GM18951 (cell line): Measurements from ENCODE around the gene SLC43A2.

Experiments
- POLR2A ChIP-seq: IDR thresholded peaks from 4 replicates; pipeline ENCODE4 v1.6.1; 2011; ENCODE audit warnings: mild to moderate bottlenecking; ENCODE audit not compliant: insufficient read length, insufficient read depth; ENCODE audit errors: extremely low read depth
- in situ Hi-C: fragments of 300-500 bp; cut with MboI; formaldehyde crosslinking; loops from one replicate; pipeline ENCODE4 v1.12.0; 2022; ENCODE audit warnings: low sequenced_read_pairs, mixed read lengths, inconsistent platforms; ENCODE audit not compliant: unreplicated experiment

The SLC43A2 gene

GRCh38 chr17:1625581-1625980 lies 3.1 kb downstream of the SLC43A2 start:
- in situ Hi-C loops = loop anchor here (5.0 kb wide), 1 partner anchor 33 kb away; no protein-coding TSS in a partner anchor
- no peak for TF ChIP-seq POLR2A

GRCh38 chr17:1625053-1625452 lies 3.6 kb downstream of the SLC43A2 start:
- TF ChIP-seq POLR2A = no peak
- in situ Hi-C loops = loop anchor here (5.0 kb wide), 1 partner anchor 33 kb away; no protein-coding TSS in a partner anchor

- in situ Hi-C loops = loop anchor here (5.0 kb wide), 1 partner anchor 32 kb away; no protein-coding TSS in a partner anchor
- TF ChIP-seq POLR2A = no peak
These were observed 4.0 kb downstream of the SLC43A2 start for GRCh38 chr17:1624650-1625049.

GRCh38 chr17:1623057-1623630 lies 5.5 kb downstream of the SLC43A2 start:
- TF ChIP-seq POLR2A = no peak

GRCh38 chr17:1621273-1621954 lies 7.2 kb downstream of the SLC43A2 start:
- TF ChIP-seq POLR2A = no peak
- in situ Hi-C loops = no loop called here

More at GRCh38 chr17:1623057-1623630, 5.5 kb downstream of the SLC43A2 start:
- in situ Hi-C loops = no loop called here

- TF ChIP-seq POLR2A = no peak
- in situ Hi-C loops = no loop called here
These were observed 8.1 kb downstream of the SLC43A2 start for GRCh38 chr17:1620486-1620885.

- in situ Hi-C loops = no loop called here
These were observed 10.9 kb downstream of the SLC43A2 start for GRCh38 chr17:1617620-1618174.

GRCh38 chr17:1616101-1616500 lies 12.5 kb downstream of the SLC43A2 start:
- TF ChIP-seq POLR2A = no peak
- in situ Hi-C loops = no loop called here

More at GRCh38 chr17:1617620-1618174, 10.9 kb downstream of the SLC43A2 start:
- no peak for TF ChIP-seq POLR2A

GRCh38 chr17:1612400-1612799 lies 16.2 kb downstream of the SLC43A2 start:
- TF ChIP-seq POLR2A = no peak
- in situ Hi-C loops = no loop called here

- TF ChIP-seq POLR2A = no peak
- in situ Hi-C loops = no loop called here
These were observed 16.9 kb downstream of the SLC43A2 start for GRCh38 chr17:1611715-1612114.

GRCh38 chr17:1608676-1609075 lies 20.0 kb downstream of the SLC43A2 start:
- no peak for TF ChIP-seq POLR2A
- in situ Hi-C loops = no loop called here

GRCh38 chr17:1607971-1608320 lies 20.7 kb downstream of the SLC43A2 start:
- in situ Hi-C loops = no loop called here

GRCh38 chr17:1606352-1606985 lies 22.2 kb downstream of the SLC43A2 start:
- in situ Hi-C loops = no loop called here
- TF ChIP-seq POLR2A = peak; percentile 19

More at GRCh38 chr17:1607971-1608320, 20.7 kb downstream of the SLC43A2 start:
- TF ChIP-seq POLR2A = no peak
